Stimulated activated naive CD8-positive, alpha-beta T cell treated with anti-CD3 and anti-CD28 coated beads, Interleukin-15, Interleukin-2, amounts not matched to agents 100 U/mL and 50 U/mL, for 24 hours (primary cell): ENCODE results near the gene DAAM2.

Source experiments
- ATAC-seq: fragments of 150-1000 bp; cut with Tn5 transposase; one replicate; pipeline ENCODE4 v1.10.0; 2021
- DNase-seq: peaks from one replicate; pipeline ENCODE4 v3.0.0; 2021

The DAAM2 gene

DNA sequence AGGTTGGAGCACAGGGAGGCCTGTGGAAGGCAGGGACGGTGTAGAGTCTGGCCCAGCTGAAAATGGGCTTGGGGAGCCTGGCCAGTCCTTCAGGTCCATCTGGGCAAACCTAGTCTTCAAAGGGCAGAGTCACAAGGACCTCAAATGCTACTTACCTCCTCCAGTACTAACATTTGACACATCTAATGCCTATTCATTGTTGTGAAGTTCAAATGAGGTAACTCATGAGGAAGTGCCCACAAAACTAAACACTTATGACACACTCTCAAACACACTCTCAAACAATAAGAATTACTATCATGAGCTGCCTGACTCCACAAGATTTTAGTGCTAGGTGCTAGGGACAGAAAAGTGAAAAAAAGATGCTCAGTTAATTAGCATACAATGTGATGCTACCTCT is 27.1 kb downstream of the DAAM2 start:
- DNase-seq (no peak), ATAC-seq (no peak)

DNA sequence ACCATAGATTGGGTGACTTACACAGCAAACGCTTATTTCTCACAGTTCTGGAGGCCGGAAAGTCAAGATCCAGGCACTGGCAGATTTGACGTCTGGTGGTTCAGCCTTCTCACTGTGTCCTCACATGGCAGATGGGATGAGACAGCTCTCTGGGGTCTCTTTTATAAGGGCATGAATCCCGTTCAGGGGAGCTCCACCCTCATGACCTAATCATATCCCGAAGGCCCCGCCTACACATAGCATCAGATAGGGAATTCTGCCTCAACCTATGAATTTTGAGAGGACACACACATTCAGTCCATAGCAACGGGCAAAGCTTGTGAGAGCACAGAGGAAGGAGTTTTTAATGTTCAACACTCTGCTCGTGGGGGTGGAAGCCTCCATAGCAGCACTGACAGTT is 27.5 kb downstream of the DAAM2 start:
- DNase-seq: no peak
- ATAC-seq: no peak

DNA sequence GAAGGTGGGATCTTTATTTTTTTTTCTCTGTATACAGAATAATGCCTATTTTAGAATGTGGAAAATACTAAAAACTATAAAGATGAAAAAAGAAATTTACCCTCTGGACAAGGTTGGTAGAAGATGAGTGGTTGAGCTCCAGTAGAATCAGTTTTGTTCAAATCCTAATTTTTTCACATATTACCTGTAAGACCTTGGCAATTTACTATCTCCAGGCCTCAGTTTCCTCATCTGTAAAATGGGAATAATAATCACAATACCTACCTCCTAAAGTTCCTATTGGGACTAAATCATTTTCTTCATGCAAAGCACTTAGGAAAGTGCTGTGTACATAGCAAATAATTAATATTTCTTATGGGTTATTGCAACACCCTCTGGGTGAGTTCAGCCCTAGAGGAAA is 28.4 kb downstream of the DAAM2 start:
- ATAC-seq (no peak), DNase-seq (no peak)

DNA sequence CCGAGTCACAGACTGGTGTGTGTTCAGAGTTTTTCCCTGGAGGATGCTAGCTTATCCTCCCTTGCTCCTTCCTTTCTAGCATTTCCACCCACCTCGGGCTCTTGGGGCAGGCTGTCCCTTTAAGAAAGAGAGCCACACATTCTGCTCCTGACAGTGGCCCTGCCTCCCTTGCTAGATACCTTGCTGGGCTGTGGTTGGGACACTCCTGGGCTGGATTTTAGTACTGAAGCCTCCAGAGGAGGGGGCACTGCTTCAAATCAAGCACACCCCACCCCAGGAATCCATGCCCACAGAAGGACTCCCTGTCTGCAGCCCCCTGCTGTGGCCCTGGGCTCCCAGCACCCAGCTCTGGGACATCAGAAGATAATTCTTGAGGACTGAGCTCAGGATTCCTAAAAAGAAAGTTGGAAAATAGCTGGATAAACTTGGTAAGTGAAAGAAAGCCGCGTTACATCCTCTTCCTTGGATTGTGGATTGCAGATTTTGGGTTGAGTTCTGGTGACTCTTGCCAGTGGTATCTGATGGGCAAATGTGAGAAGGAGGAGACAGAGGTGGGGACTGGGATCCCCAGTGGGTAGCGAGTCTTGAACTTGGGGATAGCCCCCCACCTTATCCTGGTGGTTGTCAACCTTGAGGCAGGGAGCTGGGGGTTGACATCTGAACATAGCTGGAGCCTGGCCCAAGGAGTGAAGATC is 29.0 kb downstream of the DAAM2 start:
- ATAC-seq (no peak), DNase-seq (no peak)

DNA sequence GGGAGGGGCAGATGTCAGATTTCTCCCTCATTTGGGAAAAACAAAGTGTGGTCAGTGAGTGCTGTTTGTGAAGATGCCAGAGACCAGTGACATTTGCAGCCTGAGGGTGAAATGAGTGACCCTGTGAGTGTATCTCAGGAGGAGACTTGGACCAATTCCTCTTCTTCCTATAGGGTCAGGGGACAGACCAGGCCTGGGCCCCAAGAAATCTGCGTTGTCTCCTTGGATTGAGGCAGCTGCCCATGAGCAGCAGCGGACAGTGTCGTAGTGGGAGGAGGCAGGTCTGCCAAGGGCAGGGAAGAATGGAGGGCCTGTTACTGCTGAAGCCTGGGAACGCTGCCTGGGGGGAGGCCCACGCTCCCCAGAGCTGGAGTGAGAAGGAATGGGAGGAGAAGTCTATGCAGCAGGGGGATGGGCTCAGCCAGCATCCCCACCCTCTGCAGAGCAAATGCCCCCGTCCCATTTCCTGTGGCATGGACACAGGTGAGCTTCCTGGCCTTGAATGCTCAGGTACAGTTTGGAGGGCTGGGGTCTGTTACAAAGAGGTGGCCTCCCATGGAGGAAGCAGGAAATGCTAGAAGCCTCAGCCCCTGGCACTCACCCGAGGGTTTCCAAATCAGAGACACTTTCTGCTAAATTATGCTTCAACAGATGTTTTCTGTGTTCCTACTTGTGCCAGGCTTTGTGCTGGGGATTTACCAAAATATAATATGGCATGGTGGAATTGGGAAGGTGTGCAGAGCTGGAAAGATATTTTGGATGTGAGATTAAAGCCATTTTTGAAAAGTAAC is 29.8 kb downstream of the DAAM2 start:
- ATAC-seq: no peak
- no peak for DNase-seq

DNA sequence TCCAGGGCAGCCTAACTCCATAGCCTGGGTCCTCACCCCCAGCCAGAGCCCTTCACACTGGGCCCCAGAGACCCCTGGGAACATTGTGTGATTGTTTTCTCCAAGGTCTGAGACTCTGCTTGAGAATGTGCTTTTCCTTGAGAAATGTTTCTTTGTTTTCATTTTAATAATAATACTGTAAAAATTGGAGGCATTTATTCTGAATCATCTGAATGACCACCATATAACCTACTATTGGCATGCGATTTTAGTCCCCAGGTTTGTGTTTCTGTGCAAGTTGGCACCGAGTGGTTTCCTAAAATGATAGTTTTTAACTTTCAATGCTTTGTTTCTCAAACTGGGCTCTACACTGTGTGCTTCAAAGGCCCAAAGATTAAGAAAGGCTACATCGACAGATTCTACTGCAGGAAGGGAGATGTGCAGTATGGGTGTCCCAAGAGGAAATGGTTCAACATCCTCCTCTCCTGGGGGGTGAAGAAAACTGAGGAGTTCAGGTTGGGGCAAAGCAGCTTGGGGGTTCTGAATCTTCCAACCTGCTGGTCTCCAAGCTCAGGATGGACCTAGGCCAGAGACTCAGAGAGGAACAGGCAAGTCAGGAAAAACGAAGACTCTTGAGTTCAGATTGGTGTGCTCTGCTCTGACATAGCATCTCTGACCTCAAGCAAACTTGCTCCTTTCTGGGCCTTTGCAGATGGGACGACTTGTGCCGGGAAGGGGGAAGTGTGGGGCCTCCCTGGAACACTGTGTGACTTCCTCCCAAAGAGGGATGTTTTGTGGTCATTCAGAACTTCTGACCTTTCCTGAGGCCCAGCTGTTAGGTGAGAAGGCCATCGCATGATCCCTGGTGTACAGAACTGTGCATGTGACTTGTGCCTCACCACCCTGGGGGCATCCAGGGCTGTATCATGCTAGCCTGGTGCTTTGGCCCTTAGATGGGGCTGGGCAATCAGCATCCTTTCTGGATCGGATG is 31.0 kb downstream of the DAAM2 start:
- ATAC-seq: no peak
- no peak for DNase-seq

DNA sequence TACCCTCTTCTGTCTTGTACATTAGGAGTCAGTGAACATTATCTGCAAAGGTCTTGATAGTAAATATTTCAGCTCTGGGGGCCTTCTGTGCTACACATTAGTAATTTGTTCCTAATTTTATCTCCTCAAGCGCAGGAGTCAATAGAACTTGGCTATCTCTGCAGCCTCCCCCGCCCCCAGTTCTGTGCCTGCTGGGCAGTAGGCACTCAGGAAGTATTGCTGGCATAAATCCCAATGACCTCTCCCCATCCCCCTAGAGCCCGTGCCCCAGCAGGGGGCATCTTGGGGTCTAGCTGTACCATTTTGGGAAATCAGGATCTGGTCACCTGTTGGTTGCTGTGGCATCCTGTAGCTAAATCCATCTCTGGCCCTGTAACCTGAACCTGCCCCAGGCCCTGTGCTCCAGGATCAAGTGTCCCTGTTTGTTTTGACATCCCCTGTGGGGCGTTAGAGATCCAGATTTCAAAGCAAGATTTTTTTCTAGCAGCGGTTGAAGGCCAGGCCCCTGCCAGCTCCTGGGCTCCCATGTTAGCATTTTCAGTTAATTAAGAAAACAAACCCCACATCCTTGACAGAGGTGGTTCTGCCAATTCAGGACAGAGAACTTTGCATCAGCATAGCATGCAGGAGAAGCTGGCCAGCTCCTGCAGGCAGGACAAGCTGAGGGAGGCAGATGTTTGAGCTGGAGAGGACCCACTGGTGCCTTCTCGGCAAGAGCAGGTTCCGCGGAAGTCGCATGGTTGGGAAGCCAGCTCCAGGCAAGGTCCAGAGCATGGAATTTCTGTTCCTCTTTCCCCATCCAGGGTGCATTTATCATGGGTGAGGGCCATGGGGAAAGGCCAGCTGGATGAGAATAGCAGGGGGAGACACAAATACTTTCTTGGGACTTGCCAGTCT is 32.1 kb downstream of the DAAM2 start:
- DNase-seq (no peak), ATAC-seq (no peak)

DNA sequence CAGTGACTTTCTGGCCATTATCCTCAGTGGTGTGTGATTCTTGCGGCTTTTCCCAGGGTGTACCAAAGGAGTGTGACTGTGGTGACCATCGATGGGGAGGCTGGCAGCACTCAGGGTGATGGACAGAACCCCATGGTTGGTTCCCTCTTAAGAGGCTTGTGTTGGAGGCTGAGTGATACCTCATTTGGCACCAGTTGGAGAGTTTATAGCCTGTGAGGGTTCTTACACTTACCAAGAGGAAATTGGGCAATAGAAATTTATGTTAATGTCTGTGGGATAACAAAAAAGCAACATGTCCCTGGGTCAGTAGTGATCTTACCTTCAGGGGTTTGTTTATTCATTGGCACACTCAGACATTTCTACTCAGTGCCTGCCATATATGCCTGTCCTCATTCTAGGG is 37.2 kb downstream of the DAAM2 start:
- no peak for DNase-seq
- ATAC-seq: no peak

DNA sequence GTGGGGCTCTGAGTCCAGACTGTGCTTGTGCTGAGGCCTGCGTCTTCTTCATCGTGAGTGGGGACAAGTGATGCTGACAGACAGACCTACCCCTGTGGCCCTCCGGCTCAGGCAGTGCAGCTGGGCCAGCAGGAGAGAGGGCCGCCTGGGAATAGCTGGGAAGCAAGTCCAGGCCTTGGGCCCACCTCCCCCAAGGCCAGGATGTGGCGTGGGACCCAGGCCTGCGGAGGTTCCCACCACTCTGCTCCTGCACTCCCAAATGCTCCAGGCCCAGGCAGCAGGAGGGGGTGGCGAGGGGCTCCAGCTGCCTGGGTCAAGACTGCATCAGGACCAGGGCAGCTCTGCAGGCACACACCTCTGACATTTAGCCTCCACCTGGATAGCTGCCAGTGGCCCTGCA is 38.3 kb downstream of the DAAM2 start:
- ATAC-seq: no peak
- DNase-seq: no peak

DNA sequence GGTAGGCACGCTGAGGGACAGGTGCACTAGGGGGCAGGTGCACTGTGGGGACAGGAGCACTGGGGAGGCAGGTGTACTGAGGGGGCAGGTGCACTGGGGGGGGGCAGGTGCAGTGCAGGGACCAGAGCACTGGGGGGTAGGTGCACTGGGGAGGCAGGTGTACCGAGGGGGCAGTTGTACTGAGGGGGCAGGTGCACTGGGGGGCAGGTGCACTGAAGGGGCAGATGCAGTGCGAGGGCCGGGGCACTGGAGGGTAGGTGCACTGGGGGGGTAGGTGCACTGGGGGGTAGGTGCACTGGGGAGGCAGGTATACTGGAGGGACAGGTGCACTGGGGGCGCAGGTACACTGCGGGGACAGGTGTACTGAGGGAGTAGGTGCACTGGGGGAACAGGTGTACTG is 39.5 kb downstream of the DAAM2 start:
- DNase-seq (no peak), ATAC-seq (no peak)

DNA sequence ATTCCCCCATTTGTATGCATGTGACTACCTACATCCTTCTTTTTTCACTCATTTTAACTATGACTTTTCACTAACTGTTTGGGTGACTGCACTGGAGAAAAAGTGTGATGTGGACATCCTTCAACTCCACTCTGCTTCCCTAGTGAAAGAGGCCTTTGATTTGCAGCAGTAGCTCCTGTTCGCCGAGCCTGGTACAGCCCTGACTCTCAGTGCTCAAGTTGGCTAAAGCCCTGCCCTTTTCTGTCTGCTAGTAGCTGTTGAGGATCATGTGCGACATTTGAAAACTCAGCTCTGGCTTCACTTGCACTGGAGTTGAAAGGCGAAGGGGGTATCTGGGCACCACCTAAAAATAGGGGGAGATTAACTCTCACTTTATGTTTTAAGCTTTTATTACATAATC is 42.1 kb downstream of the DAAM2 start:
- ATAC-seq (no peak), DNase-seq (no peak)

DNA sequence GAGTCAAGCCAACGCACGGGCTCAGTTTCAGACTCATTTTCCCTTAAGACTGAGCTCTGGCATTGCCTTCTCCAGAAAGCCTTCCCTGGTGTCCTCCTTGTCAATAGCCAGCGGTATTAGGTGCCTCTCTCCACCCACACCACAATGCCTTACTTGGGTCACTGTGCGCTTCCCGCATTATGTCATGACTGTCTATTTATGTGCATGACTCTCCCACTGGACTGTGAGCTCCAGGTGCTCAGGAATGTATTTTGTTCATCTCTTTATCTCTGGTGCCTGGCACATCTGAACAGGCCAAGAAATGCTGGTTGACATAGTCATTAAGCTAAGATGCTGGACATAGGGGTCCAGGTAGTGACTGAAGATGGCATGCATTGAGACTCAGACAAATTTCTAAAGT is 42.7 kb downstream of the DAAM2 start:
- DNase-seq: no peak
- ATAC-seq: no peak

DNA sequence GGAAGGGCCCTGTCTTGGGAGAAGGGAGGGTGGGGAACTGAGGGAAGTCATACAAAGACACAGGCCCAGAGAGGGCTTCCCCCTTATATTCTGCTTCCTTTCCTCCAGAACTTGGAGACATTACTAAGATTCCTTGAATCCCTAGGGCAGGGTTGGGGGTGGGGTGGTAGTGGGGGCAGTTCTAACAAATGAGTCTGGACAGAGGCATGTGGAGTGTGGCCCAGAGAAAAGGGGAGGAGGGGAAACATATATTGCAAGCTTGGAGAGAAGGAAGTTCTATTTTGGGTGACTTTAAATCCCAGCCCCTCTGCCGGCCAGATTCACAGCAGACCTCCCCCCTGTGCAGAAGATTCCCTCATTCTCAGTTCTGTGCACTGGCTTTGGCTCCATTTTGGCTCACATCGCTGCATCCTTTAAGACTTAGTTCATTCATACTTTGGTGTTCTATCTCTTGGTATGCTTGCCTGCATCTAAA is 43.7 kb downstream of the DAAM2 start:
- no peak for DNase-seq

DNA sequence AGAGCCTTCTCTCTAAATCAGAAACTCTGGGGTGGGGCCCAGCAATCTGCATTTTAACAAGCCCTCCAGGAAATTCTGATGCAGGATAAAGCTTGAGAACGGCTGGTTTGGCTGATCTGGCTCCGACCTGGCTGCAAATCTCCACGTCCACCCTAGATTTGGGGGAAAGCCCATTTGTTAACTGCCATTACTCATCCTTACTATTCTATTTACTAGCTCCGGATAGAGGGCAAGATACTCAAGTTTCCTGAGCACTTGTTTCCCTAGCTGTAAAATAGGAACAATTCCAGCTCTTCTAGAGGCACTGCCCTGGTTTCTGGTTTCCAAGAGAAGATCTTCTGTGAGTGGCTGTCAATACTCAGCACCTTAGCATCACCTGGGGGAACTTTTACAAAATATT is 44.4 kb downstream of the DAAM2 start:
- no peak for DNase-seq
- ATAC-seq: no peak

More for the DNA sequence above, 43.7 kb downstream of the DAAM2 start:
- ATAC-seq: no peak

DNA sequence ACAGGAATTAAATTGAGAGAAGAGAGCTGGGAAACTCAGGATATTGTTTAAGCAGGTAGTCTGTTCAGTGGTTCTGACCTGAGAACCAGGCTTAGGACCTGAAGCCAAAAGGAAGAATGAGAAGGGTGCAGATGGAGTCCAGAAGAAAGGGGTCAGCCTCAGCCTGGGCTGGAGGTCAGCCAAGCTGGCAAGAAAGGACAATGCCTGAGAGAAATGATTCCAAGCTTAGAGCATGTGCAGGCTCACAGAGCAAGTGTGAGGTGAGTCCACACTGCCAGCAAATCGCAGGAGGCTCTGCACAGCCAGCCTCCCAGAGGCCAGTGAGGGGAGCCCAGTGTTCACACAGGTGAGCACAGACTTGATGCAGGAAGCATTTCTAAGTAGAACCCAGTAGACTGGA is 47.3 kb downstream of the DAAM2 start:
- ATAC-seq: no peak

DNA sequence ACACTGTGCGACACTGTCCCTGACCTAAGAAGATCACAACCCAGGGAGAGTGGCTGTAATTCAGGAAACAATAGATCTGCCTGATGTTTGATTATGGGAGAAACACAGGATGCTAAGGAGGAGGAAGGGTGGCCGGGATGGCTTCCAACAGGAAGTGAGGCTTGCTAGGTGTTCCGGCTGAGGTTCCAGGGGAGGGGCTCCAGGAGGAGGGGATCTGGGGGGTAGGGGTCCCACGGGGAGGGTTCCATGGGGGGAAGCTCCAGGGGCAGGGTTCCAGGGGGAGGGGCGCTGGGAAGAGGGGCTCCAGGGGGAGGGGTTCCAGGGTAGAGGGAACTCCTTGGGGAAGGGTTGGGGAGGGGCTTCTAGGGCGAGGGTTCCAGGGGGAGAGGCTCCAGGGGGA is 48.6 kb downstream of the DAAM2 start:
- ATAC-seq (no peak), DNase-seq (no peak)

More for the DNA sequence above, 47.3 kb downstream of the DAAM2 start:
- no peak for DNase-seq

DNA sequence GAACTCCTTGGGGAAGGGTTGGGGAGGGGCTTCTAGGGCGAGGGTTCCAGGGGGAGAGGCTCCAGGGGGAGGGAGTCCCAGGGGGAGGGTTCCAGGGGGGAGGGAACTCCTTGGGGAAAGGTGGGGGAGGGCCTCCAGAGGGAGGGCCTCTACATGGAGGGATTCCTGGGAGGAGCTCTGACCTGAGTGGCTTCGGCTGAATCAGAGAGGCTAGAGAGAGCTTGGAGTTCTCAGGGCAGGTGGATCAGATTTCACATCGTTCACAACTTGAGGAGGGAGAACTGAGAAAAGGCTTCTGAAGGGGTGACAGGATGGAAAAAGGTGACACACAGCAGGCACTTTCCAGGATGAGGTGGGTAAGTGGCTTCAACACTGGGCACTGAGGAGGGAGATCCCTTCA is 49.1 kb downstream of the DAAM2 start:
- ATAC-seq (no peak), DNase-seq (no peak)

DNA sequence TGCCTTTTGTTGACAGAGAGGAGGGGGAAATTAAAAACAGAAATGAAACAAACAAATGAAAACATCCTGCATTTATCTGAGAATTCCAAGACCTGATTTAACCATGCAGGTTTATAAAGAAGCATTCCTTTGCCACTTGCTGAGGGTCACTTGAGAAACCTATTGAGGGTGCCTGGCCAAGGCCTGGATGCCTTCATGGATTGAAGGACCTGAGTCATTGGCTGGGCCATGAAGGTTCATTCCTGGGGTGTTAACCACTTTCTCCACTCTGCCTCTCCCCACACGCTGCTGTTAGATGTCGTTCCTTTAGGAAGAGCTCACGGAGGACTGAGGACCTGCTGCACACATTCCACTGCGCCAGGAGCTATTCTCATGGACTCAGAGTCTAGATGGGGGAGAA is 49.7 kb downstream of the DAAM2 start:
- no peak for DNase-seq
- no peak for ATAC-seq

DNA sequence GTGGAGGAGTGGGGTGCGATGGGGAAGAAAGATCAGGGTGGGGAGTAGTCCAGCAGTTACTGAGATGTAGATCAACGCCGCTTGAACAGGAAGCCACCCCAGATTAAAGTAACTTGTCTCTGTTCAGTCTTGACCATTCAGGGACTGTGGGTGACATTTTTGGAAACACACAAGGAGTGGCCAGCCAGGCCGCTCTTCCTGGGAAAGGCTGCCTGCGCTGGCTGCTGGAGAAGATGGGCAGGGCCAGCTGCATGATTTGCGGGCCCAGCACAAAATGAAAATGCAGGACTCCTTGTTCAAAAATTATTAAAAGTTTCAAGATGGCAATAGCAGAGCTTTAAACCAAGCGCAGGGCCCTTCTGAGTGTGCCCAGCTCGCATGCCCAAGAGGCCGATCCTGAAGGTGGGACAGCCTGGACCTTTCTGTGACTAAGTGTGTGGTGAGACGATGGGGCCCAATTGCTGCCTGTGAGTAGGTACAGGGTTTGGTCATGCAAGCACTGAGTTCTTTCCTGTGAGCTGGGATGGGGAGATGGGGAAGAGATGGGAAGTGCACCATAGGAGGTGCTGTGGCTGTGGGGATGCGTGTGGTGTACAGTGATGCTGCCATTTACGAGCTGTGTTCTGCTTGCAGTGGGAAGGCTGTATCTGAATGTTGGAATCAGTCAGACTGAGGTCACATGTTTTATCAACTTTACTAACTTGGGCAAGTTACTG is 51.3 kb downstream of the DAAM2 start:
- DNase-seq: no peak
- no peak for ATAC-seq

DNA sequence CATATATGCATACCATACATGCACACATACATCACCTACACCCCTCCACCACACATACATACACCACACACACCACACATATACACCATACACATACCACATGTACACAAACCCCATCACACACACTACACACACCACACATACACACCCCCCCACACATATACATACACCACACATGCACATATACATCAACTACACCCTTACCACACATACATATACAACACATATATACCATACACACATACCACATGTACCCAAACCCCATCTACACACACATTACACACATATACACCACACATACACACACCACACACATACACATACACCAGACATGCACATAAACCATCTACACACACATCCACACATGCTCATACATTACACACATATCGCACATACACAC is 52.7 kb downstream of the DAAM2 start:
- DNase-seq (no peak), ATAC-seq (no peak)

DNA sequence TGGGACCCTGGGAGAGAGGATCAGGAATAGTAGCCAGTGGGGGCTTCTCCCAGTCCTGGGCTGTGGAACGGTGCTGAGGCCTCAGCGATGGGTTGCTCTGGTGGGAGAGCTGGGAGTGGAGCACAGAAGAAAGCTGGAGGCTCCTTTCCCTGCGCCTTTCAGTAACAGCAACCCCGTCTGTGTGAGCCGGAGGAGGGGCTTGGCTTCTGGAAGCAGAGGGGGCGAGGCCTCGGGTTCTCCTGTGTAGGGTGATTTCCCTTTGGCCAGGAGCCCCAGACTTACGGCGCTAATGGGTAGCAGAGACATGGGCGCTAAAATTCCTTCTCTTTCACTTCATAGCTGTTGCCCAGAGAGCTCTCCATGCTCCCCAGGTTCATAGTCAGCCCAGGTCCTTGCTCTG is 55.0 kb downstream of the DAAM2 start:
- no peak for ATAC-seq
- no peak for DNase-seq
